Activated naive CD4-positive, alpha-beta T cell (primary cell): Measurements from ENCODE around the gene B2M.
"Not testable (repeated sequence)": the region's sequence is repeated elsewhere in the genome, so short reads cannot be mapped to it uniquely, and the experiment has no call there.

ENCODE experiments used
- DNase-seq, 4 experiments: peaks; one replicate each; lab custom pipeline; 2025; lab: John Stamatoyannopoulos, UW

Gene B2M

GRCh38 chr15:44726136-44726535 lies 14.8 kb downstream of the B2M start:
- DNase-seq, result no peak

DNA sequence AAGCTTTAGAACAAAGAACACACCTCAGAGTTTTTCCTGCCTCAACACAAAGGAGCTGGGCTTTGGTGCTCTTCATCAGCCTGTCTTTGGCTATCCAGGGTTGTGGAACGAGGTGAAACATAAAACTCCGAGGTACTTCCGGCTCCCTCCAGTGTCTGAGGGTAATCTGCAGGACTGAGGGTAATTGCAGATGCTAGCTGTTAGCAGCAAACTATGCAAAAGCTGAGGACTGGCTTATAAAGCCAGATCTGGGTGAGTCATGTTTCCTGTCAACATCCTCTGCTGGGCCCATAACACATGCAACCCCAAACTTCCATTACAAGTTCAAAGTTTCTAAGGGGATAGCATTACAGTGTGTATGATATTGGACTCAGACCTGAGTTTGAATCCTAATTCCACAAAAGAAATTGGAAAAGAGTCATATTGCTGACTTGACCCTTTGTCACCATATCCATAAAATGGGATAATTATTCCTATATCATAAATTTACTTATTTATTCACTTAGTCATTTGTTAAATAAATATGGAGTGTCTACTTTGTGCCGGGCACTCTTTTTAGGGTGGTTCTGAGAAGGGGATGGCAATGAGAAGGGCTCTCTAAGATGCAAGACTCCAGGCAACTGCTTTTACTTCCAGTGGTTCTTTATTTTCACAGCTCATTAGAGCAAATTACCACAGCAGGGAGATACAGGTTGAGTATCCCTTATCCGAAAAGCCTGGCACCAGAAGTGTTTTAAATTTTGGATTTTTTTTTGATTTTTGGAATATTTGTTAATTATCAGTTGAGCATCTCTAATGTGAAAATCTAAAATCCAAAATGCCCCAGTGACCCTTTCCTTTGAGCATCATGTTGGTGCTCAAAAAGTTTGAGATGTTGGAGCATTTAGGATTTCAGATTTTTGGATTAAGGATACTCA lies 15.5 kb downstream of the B2M start:
- DNase-seq, result peak in 3 of 4 experiments; percentile 17 to 54 (median 40)

DNA sequence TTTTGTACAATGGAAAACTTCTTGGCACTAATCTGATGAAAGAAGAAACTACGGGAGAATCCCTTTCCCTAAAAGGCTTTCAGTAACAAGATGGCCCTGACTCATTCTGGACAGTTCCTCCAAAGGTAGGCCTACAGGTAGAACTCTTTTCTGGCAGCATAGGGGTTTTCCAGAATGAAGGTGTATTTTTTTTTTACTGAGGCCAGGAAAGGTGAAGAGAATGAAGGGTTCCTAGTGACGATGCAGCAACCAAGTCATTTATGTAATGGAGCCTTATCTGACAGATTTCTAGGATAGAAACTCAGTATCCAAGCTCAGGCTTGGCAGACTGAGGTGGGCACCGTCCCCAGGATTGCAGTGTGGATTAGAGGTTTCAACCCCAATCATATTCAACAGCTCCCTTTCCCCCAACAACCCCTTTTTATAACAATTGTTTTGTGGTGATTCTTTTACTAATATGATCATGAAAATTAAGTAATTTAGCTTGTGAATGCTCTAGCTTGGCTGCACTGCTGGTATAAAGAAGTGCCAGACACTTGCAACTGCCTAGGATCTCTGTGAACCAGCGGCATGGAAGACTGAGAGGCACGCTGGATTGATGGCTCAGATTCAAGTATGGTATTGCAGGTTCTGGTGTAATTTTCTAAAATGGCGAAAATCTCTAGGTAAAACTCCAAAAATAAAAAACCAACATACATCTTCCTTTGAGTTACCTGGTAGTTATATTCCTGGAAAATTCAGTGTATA lies 16.3 kb downstream of the B2M start:
- DNase-seq, result no peak

DNA sequence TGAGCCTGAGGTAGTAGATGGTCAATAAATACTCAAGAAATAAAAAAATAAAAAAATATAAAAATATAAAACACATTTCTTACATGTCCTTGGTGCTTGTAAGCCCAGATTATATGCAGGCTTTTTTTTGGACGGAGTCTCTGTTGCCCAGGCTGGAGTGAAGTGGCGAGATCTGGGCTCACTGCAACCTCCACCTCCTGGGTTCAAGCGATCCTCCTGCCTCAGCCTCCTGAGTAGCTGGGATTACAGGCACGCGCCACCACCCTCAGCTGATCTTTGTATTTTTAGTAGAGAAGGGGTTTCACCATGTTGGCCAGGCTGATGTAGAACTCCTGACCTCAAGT lies 16.9 kb downstream of the B2M start:
- not testable (repeated sequence) for DNase-seq

DNA sequence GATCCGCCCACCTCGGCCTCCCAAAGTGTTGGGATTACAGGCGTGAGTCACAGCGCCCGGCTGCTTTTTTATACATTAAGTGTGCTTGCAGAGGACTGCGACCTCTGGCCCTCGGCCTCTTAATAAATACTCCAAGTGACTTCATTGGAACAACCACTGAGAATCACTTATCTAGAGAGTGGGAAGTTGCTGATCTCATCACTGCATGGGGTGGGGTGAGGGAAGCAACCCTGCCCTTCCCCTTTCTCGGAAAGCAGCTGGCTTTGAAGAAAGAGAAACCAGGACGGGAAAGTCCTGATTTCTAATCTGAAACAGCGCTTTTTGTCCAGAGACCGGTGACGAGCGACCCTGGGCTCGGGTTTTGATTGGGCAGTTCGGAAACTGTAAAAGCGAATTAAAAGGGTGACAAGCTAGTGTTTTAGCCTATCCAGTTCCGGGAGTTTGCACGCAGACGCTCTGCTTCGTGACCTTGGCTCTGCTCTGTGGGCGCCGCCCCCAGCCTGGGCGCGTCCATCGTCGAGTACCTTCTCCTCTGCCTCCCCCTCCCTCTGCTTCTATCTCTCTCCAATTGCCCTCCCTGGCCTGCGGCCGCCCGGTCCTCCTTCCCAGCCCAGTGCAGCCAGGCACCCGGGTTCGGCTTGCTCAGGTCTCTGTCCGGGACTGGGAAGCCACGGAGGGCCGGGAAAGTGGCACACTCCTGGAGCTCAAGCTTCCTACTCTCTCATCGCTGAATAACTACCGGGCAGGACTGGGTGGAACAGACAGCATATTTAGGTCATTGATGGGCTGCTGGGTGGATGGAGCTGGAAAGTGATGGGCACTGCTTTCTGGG lies 17.5 kb downstream of the B2M start:
- peak; percentile 77 to 90 (median 84) for DNase-seq

DNA sequence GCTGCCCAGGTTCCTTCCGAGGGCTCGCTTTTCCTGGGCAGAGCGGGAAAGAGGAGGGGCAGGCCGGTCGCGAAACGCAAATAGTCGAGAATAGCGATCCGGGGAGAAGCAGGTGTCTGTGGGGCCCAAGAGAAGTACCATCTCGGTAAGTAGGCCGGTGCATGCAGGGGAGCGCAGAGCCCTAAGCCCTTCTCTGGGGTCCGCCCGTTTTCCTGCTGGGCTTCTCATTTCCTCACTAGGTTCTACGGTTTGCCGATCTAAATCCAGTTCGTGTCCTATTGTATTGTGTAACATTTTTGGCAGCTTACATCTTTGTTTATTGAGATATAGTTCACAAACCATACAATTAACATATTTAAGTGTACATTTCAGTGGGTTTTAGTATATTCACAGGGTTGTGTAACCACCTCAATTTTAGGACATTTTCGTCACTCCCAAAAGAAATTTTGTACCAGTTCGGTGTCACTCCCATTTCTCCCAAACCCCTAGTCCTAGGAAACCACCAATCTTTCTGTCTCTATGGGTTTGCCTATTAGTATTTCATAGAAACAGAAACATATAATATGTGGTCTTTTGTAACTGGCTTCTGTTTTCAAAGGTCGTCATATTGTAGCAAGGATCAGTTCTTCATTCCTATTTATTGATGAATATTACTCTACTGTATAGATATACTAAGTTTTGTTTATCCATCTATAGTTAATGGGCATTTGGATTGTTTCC lies 18.3 kb downstream of the B2M start:
- peak in 2 of 4 experiments; percentile 42 to 49 for DNase-seq

- no peak for DNase-seq
These were observed 23.6 kb downstream of the B2M start for GRCh38 chr15:44734839-44735481.

DNA sequence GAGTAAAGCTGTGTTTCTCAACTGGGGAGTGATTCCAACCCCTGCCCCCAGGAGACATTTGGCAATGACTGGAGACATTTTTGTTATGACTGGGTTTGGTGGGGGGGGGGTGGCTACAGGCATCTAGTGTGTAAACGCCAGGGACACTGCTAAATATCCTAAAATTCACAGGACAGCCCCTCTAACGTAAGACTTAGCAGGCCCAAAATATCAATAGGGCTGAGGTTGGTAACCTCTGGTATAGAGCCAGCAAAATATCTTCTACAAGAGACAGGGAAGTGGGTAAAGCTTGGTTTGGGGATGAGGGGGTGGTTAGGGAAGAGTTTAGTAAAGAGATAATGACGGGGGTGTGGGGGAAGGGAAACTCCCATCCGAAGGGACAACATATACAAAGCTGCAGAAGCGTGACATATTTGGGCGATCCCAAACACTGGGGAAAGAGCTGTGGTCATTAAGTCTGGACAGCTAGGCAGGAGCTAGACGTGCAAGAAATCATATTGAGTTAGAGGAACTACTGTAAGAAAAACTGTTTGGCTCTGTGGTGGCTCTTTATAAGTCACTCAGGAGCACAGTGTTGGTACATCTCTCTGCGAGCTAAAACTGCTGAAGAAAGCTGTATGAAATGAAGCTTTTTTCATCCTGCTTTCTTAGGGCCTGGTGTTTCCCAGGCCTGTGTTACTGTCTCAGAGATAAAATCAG lies 24.3 kb downstream of the B2M start:
- no peak for DNase-seq

DNA sequence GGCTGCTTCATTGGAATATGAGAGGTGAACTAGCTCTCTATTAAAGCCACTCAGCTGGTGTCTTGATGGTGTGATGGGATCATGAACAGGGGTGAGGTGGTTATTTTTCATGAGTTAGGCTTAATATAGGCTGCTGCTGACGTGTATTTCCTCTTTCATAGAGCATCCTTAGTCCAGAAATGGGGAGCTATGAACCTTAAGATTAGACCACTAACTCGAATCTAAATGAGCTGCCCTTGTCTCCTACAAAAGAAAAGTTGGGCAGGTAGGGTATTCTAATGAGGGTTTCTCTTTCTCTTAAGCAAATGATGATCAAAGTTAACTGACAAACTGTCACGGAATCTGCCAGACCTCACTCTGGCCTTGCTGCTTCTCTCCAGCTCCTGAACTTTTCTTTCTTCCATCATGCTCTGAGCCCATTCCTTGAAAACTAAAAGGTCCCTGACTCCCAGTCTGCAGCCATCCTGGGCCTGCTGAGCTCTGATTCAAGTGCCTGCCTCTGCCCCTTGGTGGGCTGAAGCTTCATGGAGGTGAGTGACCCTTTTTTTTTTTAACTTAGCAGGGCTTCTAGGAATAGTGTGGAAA lies 25.0 kb downstream of the B2M start, which contains the start of gene TRIM69:
Gene TRIM69, plus strand, starts transcription at position 348 of the 585 bp plus-strand sequence. Its CDS starts 177 bp downstream, at position 525.
- no peak for DNase-seq

DNA sequence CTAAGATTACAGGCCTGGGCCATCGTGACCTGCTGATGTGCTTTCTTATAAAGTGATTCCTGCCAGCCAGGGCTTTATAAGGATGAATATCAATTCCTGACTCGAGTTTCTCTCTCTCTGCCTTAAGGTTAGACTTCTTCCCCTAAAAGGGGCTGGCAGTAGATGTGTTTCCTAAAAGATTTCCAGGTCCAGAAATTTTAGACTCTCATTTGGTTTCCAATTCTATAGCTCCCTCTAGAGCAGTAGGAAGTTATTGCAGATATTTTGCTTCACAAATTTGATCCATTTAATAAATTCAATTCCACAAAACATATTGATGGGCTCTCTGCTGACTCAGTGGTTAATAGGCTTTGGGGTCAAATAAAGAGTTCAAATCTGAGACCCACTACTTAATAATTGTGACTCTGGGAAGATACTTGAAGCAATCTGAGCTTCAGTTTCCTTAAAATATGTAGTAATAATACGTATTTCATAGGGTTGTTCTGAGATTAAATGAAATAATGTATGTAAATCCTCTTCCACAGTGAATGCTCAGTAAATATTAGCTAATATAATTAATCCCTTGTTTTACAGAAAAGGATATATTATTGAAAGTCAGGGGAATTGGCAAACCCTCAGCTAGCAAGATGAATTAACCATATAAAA lies 27.1 kb downstream of the B2M start:
- DNase-seq, result no peak

- peak in 2 of 4 experiments; percentile 41 for DNase-seq
These were observed 28.0 kb downstream of the B2M start for GRCh38 chr15:44739222-44739847.

GRCh38 chr15:44743454-44743853 lies 32.1 kb downstream of the B2M start:
- not testable (repeated sequence) for DNase-seq

DNA sequence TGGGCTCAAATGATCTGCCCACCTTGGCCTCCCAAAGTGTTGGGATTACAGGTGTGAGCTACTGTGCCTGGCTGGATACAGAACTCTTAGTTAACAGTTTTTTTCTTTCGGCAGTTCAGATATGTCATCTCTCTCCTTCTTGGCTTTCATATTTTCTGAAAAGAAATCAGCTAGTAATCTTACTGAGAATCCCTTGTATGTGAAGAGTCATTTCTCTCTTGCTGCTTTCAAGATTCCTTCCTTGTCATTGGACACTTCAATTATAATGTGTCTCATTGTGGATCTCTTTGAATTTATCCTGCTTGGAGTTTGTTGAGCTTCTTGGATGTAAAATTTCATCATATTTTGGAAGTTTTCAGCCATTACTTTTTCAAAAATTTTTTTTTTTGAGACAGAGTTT lies 42.0 kb downstream of the B2M start:
- DNase-seq, result no peak

- DNase-seq, result no peak
These were observed 51.9 kb downstream of the B2M start for GRCh38 chr15:44763187-44763586.

DNA sequence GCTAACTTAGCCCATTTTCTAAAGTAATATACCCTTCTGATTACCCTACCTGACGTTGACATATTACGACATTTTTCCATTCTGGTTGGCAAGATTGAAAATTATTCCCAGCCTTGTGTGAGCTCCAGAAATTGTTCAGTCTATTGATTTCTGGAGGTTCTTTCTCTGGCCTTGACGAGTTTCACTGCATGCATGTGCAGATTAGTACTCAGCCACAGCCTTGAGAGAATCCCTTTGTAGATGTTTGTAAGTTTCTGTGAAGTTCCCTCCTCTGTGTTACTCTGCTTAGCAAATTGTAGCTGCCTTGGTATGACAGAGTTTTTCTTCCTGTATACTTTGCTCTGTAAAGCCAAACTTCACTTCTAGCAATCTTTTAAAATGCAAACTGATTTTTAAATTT lies 52.5 kb downstream of the B2M start:
- DNase-seq, result no peak

GRCh38 chr15:44765036-44765435 lies 53.7 kb downstream of the B2M start:
- no peak for DNase-seq
